KOPT-K1 (cell line): ENCODE measurements around the gene PALD1.
"Not testable (repeated sequence)": the region's sequence is repeated elsewhere in the genome, so short reads cannot be mapped to it uniquely, and the experiment has no call there.

ENCODE experiments used
- H3K27ac ChIP-seq: fragments of 200-600 bp; sonication (generic); 2 replicates; pipeline ENCODE4 v1.5.1; 2016; ENCODE audit warnings: antibody characterized with exemption, mild to moderate bottlenecking, low read depth, low read length; ENCODE audit not compliant: poor library complexity, severe bottlenecking
- H3K36me3 ChIP-seq: fragments of 200-600 bp; sonication (generic); 2 replicates; pipeline ENCODE4 v1.5.1; 2017; ENCODE audit warnings: antibody characterized with exemption, mild to moderate bottlenecking, low read length, moderate library complexity; ENCODE audit not compliant: insufficient read depth
- H3K9me3 ChIP-seq: fragments of 200-600 bp; sonication (generic); 2 replicates; pipeline ENCODE4 v1.5.1; 2017; ENCODE audit warnings: antibody characterized with exemption, low read length, mild to moderate bottlenecking; ENCODE audit not compliant: insufficient read depth, poor library complexity, severe bottlenecking

The PALD1 gene

GRCh38 chr10:70472799-70473454, 5.6 kb upstream of the PALD1 start:
- Histone ChIP-seq H3K36me3 (no peaks in the 10 kb centered on the region), H3K9me3 (no peaks in the 10 kb centered on the region), H3K27ac (no peak overlapping the region)

- Histone ChIP-seq H3K36me3 (no peaks in the 10 kb centered on the region), H3K9me3 (no peaks in the 10 kb centered on the region), H3K27ac (no peak overlapping the region)
These were observed 3.8 kb upstream of the PALD1 start for GRCh38 chr10:70474780-70475179.

GRCh38 chr10:70475661-70476060, 2.9 kb upstream of the PALD1 start:
- H3K27ac ChIP-seq, result no peak overlapping the region
- H3K36me3 ChIP-seq, result no peaks in the 10 kb centered on the region
- no peaks in the 10 kb centered on the region for H3K9me3 ChIP-seq

- Histone ChIP-seq H3K36me3 (no peaks in the 10 kb centered on the region), H3K9me3 (no peaks in the 10 kb centered on the region), H3K27ac (no peak overlapping the region)
These were observed 2.1 kb upstream of the PALD1 start for GRCh38 chr10:70476249-70477035.

- no peaks in the 10 kb centered on the region for H3K9me3 ChIP-seq
- no peaks in the 10 kb centered on the region for H3K36me3 ChIP-seq
- peak overlapping the region; percentile 26 for H3K27ac ChIP-seq
These were observed 855 bp upstream of the PALD1 start for GRCh38 chr10:70477661-70478162.

- Histone ChIP-seq H3K27ac (peak overlapping the region; percentile 26), H3K36me3 (no peaks in the 10 kb centered on the region), H3K9me3 (no peaks in the 10 kb centered on the region)
These were observed 606 bp downstream of the PALD1 start for GRCh38 chr10:70479165-70479581.

- H3K27ac ChIP-seq, result peak overlapping the region; percentile 22
- H3K9me3 ChIP-seq, result no peaks in the 10 kb centered on the region
- H3K36me3 ChIP-seq, result no peaks in the 10 kb centered on the region
These were observed 1.2 kb downstream of the PALD1 start for GRCh38 chr10:70479626-70480238.

GRCh38 chr10:70480239-70480861, 1.8 kb downstream of the PALD1 start:
- Histone ChIP-seq H3K36me3 (no peaks in the 10 kb centered on the region), H3K27ac (peak overlapping the region; percentile 22), H3K9me3 (no peaks in the 10 kb centered on the region)

GRCh38 chr10:70481105-70481504, 2.5 kb downstream of the PALD1 start:
- Histone ChIP-seq H3K36me3 (no peaks in the 10 kb centered on the region), H3K9me3 (no peaks in the 10 kb centered on the region), H3K27ac (no peak overlapping the region)

GRCh38 chr10:70481831-70482530, 3.4 kb downstream of the PALD1 start:
- Histone ChIP-seq H3K36me3 (no peaks in the 10 kb centered on the region), H3K9me3 (no peaks in the 10 kb centered on the region), H3K27ac (no peak overlapping the region)

GRCh38 chr10:70482982-70483760, 4.6 kb downstream of the PALD1 start:
- no peaks in the 10 kb centered on the region for H3K9me3 ChIP-seq
- no peaks in the 10 kb centered on the region for H3K36me3 ChIP-seq
- no peak overlapping the region for H3K27ac ChIP-seq

- H3K27ac ChIP-seq, H3K36me3 ChIP-seq: not testable (repeated sequence)
These were observed 5.3 kb downstream of the PALD1 start for GRCh38 chr10:70483872-70484271.

GRCh38 chr10:70487824-70488223, 9.3 kb downstream of the PALD1 start:
- H3K9me3 ChIP-seq, result no peaks in the 10 kb centered on the region
- H3K27ac ChIP-seq, result no peak overlapping the region
- no peaks in the 10 kb centered on the region for H3K36me3 ChIP-seq

More at GRCh38 chr10:70483872-70484271, 5.3 kb downstream of the PALD1 start:
- not testable (repeated sequence) for H3K9me3 ChIP-seq

- Histone ChIP-seq H3K9me3 (no peaks in the 10 kb centered on the region), H3K36me3 (no peaks in the 10 kb centered on the region), H3K27ac (no peak overlapping the region)
These were observed 11.6 kb downstream of the PALD1 start for GRCh38 chr10:70490142-70490541.
